ENCODE measurements around the gene FARS2.

GRCh38 chr6:5490501-5491069 lies 229.3 kb downstream of the FARS2 start:
- no peak for TF ChIP-seq ZNF431 (CRISPR knock-in tag; IDR thresholded peaks at IDR 0.05)
- TF ChIP-seq NRF1 (conservative IDR thresholded peaks at IDR 0.05 in 1 of 2, IDR thresholded peaks at IDR 0.05 in 1 of 2), result no peak
- no peak for TF ChIP-seq ZNF232 (CRISPR knock-in tag; IDR thresholded peaks at IDR 0.05)
